ENCODE data around the gene EPB41L2.

EPB41L2 gene

DNA sequence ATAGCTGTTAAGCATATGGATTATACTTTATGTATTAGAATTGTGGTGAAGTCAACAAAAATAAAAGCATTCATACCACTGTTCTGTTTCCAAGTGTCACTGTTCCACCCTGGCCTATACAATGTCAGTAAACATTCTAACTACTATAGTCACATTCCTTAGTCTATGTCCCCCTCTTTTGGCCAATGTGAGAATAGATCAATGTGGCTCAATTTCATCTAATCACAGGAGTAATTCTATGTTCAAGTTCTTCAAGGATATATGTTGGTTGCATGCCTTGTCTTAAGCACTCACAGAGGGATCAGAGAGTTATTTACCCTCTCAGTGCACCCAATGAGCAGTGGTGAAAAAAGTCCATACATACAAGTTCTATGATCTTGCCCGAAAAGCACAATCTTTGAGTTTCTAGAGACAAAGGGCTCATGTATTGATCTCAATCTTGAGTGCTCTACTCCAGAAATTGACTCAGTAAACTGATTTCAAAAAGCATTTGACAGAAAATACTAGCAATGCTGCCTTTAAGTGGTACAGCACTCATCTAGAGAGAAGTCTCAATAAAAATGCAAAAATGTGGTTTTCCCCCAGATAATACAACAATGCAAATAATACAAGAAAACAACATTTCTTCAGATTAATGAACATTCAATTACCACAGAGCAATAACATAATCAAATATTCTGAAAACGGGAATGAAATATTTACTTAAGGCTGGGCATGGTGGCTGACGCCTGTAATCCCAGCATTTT is 219.3 kb downstream of the EPB41L2 start:
- H3K27ac Mint-ChIP-seq, result no peak overlapping the region
- no peaks in the 10 kb centered on the region for H3K27me3 Mint-ChIP-seq (ENCODE audit: low read depth)
- no peaks in the 10 kb centered on the region for H3K36me3 Mint-ChIP-seq (ENCODE audit: low read depth)
- peaks cover 5% of the 10 kb centered on the region for H3K4me1 Mint-ChIP-seq (ENCODE audit: low read depth)
- H3K9me3 Mint-ChIP-seq, result no peaks in the 10 kb centered on the region
- H3K4me3 Mint-ChIP-seq, result no peak overlapping the region
- DNase-seq (ENCODE audit: low spot score), result no peak

DNA sequence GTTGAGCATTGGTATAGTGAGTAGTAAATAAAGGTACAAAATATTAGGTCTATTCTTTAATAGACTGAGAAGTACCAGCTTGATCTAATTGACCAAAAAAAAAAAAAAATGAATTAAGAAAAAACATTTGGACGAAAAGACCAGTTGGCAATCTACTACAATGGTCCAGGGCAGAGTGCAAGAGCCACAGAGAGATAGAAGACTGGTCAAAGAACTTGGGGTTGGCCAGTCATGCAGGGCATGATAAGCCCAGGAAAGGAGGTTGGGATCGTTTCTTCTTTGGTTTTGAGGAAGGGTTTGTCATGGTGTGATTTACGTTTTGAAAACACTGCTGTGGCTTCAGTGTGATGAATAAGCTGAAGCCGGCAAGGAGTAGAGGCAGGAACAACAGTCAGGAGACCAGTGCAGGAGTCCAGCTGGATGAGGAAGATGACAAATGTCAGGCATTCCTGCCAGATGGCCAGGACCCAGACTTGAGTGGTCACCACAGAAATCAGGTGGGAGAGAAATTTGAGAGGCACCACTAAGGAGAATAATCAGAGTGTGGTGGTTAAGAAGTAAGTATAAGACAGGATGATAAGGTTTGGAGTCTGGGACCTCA is 221.8 kb downstream of the EPB41L2 start:
- Mint-ChIP-seq H3K4me3 (no peak overlapping the region), H3K4me1 (ENCODE audit: low read depth) (peaks cover 2% of the 10 kb centered on the region), H3K27me3 (ENCODE audit: low read depth) (no peaks in the 10 kb centered on the region), H3K27ac (no peak overlapping the region), H3K9me3 (no peaks in the 10 kb centered on the region), H3K36me3 (ENCODE audit: low read depth) (no peaks in the 10 kb centered on the region)
- DNase-seq (ENCODE audit: low spot score), result no peak

DNA sequence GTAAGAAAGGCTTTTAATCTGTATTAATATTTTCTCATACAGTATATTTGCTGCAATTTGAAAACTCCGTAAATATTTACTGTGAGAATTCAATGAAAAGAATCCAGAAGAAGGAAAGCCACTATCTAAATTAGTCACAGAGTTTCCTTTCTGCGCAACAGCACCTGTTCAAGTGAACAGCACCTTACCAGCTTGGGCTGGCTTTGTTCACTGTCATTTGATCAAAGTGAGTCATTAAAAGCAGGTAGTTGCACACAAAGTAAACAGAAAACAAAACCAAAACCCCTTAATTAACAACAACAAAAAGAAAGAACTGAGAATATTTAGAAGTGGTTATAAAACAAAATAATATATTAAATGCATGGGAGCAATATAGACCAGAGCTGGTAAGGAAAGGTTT is 223.0 kb downstream of the EPB41L2 start:
- DNase-seq (ENCODE audit: low spot score), result no peak
- H3K4me3 Mint-ChIP-seq, result no peak overlapping the region
- no peaks in the 10 kb centered on the region for H3K36me3 Mint-ChIP-seq (ENCODE audit: low read depth)
- H3K27me3 Mint-ChIP-seq (ENCODE audit: low read depth), result no peaks in the 10 kb centered on the region
- H3K9me3 Mint-ChIP-seq, result no peaks in the 10 kb centered on the region
- H3K4me1 Mint-ChIP-seq (ENCODE audit: low read depth), result peaks cover 2% of the 10 kb centered on the region
- no peak overlapping the region for H3K27ac Mint-ChIP-seq

DNA sequence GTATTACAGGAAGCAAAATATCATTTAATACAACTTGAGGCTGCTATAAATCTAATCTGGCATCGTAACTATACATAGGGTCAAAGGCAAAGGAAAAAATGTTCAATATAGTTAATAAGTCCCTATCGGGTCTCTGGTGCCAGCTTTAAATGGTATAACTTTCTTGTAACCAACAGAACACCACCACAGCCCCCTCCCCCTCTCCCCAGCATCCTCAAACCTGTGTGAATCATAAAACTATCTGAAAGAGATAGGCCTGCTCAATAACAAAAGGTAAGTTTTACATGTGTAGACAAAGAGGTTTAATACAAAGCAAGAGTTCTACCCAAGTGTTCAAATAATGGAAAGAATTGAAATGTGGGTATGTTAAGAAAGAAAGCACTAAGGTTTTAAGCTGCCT is 223.7 kb downstream of the EPB41L2 start:
- no peak overlapping the region for H3K27ac Mint-ChIP-seq
- H3K4me3 Mint-ChIP-seq, result no peak overlapping the region
- no peaks in the 10 kb centered on the region for H3K36me3 Mint-ChIP-seq (ENCODE audit: low read depth)
- no peaks in the 10 kb centered on the region for H3K27me3 Mint-ChIP-seq (ENCODE audit: low read depth)
- no peak for DNase-seq (ENCODE audit: low spot score)
- no peaks in the 10 kb centered on the region for H3K9me3 Mint-ChIP-seq
- H3K4me1 Mint-ChIP-seq (ENCODE audit: low read depth), result peaks cover 2% of the 10 kb centered on the region

DNA sequence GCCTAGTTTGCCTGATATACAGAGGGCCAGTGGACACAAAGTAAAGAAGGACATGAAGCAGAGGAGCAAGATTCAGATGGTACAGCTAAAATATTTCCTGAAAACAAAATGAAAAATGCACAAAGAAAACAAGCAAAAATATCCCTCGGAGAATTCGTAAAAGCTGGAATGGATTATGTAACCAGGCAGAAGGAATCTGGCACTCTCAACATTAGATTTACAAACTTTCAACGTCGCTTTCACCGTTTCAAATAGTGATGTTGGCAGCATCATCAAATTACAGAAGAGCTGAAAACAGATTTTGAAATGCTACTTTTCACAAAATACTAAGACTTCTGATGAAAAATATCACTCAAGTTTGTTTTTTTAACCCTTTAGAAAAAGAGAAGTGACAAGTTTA is 224.1 kb downstream of the EPB41L2 start:
- no peak for DNase-seq (ENCODE audit: low spot score)
- Mint-ChIP-seq H3K36me3 (ENCODE audit: low read depth) (no peaks in the 10 kb centered on the region), H3K27me3 (ENCODE audit: low read depth) (no peaks in the 10 kb centered on the region), H3K9me3 (no peaks in the 10 kb centered on the region), H3K4me3 (no peak overlapping the region), H3K4me1 (ENCODE audit: low read depth) (peaks cover 2% of the 10 kb centered on the region), H3K27ac (no peak overlapping the region)

DNA sequence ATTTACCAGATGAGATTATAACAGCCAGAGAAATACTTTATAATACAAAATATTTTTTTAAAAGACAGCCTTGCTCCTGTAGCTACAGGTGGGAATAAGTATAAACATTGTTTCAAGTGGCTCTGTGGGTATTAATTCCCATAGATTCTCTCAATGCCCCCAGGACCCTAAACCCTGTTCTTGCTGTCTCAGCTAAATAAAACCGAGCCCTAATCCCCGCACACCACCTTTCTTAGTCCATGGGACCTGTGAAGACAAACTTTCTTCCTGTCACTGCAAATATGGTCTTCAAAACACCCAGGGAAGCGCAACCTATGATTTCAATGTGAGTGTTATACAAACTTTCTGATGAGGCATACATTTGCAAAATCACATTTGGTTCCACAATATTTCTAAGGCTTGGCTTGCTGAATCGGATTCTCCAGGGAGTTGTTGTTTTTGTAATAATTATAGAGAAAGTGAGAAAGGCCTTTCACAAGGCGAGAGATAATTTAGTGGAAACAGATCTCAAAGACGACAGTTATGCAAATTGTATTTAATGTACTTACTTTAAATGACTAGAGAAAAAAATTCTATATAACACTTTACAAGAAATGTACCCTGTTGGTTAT is 224.7 kb downstream of the EPB41L2 start:
- H3K9me3 Mint-ChIP-seq, result no peaks in the 10 kb centered on the region
- no peak for DNase-seq (ENCODE audit: low spot score)
- H3K36me3 Mint-ChIP-seq (ENCODE audit: low read depth), result no peaks in the 10 kb centered on the region
- no peak overlapping the region for H3K27ac Mint-ChIP-seq
- peaks cover under 1% of the 10 kb centered on the region for H3K4me1 Mint-ChIP-seq (ENCODE audit: low read depth)
- no peak overlapping the region for H3K4me3 Mint-ChIP-seq
- H3K27me3 Mint-ChIP-seq (ENCODE audit: low read depth), result no peaks in the 10 kb centered on the region

DNA sequence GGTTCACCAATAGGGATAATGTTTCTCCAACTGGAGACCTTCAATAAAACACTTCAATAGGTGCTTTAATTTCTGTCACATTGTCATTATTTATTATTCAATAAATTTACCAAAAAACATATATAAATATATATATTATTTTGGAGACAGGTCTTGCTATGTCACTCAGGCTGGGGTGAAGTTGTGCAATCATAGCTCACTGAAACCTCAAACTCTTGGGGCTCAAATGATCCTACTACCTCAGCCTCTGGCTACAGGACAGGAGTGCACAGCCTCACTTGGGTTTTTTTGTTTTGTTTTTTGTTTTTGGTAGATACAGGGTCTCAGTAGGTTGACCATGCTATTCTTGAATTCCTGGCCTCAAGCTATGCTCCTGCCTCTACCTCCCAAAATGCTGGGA is 226.0 kb downstream of the EPB41L2 start:
- no peaks in the 10 kb centered on the region for H3K4me1 Mint-ChIP-seq (ENCODE audit: low read depth)
- H3K27ac Mint-ChIP-seq, result no peak overlapping the region
- H3K4me3 Mint-ChIP-seq, result no peak overlapping the region
- peaks cover 4% of the 10 kb centered on the region for H3K27me3 Mint-ChIP-seq (ENCODE audit: low read depth)
- no peaks in the 10 kb centered on the region for H3K36me3 Mint-ChIP-seq (ENCODE audit: low read depth)
- DNase-seq (ENCODE audit: low spot score), result no peak
- no peaks in the 10 kb centered on the region for H3K9me3 Mint-ChIP-seq

DNA sequence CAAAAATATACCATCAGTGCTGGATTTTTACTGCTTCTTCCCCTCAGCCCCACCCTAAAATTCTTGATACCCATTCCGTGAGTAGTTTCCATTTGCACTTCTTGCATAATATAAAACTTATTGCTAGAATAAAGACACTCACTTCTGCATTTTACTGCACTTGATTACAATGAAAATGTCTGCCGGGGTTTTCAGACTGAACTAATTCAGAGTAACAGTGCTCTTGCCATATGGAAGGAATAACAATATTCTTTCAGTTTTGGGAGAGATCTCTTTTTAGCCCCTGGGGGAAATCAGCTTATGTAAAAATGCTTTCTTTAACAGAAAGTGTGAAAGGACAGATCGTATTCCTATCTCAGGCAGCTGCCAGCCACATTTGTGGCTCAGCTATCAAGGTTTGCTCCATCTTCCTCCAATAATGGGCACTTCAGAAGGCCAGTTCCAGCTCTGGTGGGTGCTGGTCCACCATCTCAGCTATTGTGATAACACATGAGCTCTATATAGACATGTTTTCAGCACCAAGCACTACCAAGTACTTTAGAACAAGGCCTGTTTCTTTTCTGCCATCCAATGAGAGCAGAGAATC is 226.9 kb downstream of the EPB41L2 start:
- no peak for DNase-seq (ENCODE audit: low spot score)
- Mint-ChIP-seq H3K9me3 (no peaks in the 10 kb centered on the region), H3K27ac (no peak overlapping the region), H3K4me1 (ENCODE audit: low read depth) (no peaks in the 10 kb centered on the region), H3K27me3 (ENCODE audit: low read depth) (peaks cover 4% of the 10 kb centered on the region), H3K4me3 (no peak overlapping the region), H3K36me3 (ENCODE audit: low read depth) (no peaks in the 10 kb centered on the region)

DNA sequence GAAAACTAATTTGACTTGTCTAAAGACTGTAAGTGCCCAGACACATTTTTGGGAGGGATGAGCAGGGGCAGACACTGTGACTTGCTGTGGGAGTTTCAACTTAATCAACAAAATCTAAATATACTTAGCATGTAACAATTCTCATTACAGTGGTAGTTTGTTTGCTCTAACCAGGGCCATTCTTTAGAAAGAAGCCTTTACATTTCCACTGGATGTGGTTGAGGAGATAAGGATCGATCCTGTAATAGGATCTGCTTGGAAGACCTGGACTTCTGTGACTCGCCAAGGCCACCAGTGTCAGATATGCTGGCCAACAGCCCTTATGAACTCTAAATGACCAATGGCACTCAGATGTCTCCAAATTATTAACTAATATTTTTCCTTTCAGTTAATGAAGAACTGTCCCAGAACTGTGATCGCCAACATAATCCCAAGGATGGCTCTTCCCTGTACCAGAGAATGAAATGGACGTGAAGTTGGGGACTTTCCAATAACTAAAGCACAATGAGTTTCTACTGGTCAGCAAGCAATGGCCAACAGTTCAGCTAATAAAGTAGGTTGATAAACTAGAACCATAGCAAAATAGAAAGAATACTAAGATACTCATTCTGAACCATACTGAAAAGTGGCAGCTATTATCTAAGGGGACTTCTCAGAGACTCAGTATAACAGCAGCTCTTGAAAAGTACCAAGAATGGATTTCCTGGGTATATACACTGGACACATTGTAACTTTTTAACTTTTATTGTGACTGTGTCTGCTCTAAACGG is 228.4 kb downstream of the EPB41L2 start:
- H3K4me1 Mint-ChIP-seq (ENCODE audit: low read depth), result no peaks in the 10 kb centered on the region
- no peak overlapping the region for H3K27ac Mint-ChIP-seq
- H3K9me3 Mint-ChIP-seq, result no peaks in the 10 kb centered on the region
- peaks cover 4% of the 10 kb centered on the region for H3K27me3 Mint-ChIP-seq (ENCODE audit: low read depth)
- no peak for DNase-seq (ENCODE audit: low spot score)
- no peak overlapping the region for H3K4me3 Mint-ChIP-seq
- H3K36me3 Mint-ChIP-seq (ENCODE audit: low read depth), result no peaks in the 10 kb centered on the region

DNA sequence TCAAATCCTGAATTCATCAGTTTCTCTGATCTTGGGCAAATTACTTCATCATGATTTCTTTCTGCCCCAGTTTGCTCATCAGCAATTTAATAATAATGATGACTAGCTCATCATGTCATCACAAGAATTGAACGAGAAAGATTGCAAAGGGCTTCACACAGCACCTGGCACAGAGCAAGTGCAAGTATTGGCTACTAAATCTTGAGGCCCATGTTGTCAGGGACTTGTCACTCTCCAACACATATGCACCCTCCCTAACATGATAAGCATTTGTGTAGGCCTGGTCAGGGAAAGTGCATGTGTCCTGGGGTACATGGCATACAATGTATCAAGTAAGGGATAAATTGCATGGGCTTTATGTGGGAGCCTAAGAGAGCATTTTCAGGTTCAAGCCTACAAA is 229.5 kb downstream of the EPB41L2 start:
- Mint-ChIP-seq H3K27me3 (ENCODE audit: low read depth) (peaks cover 4% of the 10 kb centered on the region), H3K9me3 (no peaks in the 10 kb centered on the region), H3K36me3 (ENCODE audit: low read depth) (no peaks in the 10 kb centered on the region), H3K4me1 (ENCODE audit: low read depth) (no peaks in the 10 kb centered on the region), H3K4me3 (no peak overlapping the region), H3K27ac (no peak overlapping the region)
- DNase-seq (ENCODE audit: low spot score), result no peak

DNA sequence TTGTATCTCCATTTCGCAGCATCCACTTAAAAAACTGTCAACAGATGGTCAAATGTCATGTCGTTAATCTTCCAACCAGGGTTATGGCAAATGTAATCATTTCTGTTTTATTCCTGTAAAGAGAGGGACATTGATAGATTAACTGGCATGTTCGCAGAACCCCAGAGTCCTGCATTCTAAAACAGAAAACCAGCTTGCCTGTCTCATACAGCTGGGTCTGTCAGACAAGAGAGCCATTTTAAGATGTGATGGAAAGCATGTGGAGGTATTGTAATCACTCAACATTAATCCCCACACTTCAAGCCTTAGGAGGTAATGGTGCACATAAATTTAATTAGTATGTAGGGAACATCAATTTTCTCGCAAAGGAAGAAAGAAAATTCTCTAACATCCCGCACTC is 231.4 kb downstream of the EPB41L2 start:
- H3K27ac Mint-ChIP-seq, result no peak overlapping the region
- H3K9me3 Mint-ChIP-seq, result no peaks in the 10 kb centered on the region
- H3K4me3 Mint-ChIP-seq, result no peak overlapping the region
- H3K4me1 Mint-ChIP-seq (ENCODE audit: low read depth), result no peaks in the 10 kb centered on the region
- no peak for DNase-seq (ENCODE audit: low spot score)
- H3K27me3 Mint-ChIP-seq (ENCODE audit: low read depth), result peaks cover 4% of the 10 kb centered on the region
- no peaks in the 10 kb centered on the region for H3K36me3 Mint-ChIP-seq (ENCODE audit: low read depth)

DNA sequence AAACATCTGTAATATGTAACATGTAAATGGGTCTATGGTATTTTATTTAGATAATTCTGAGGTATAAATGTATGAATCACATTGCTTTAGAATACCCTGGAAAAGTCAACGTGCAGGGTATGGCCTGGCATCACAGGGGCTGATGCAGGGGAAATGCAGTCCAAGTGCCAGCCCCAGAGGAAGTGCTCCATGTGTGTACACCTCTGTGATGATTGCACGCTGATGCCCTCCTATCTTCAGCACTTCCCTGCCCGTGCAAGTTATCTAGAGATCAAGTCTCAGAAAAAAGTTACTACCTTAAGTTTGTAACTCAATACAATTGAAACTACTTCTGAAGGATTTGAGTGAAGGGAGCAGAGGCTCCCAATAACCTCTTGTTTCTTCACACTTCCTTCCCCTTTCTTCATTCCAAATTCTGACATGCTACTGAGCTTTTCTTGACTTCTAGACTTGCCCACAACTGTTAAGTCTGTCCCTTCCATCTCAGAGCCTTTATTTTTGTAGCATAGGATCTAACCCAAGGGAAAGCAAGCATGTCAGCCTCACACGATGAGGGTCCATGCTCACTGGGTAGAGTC is 233.6 kb downstream of the EPB41L2 start:
- DNase-seq (ENCODE audit: low spot score), result no peak

DNA sequence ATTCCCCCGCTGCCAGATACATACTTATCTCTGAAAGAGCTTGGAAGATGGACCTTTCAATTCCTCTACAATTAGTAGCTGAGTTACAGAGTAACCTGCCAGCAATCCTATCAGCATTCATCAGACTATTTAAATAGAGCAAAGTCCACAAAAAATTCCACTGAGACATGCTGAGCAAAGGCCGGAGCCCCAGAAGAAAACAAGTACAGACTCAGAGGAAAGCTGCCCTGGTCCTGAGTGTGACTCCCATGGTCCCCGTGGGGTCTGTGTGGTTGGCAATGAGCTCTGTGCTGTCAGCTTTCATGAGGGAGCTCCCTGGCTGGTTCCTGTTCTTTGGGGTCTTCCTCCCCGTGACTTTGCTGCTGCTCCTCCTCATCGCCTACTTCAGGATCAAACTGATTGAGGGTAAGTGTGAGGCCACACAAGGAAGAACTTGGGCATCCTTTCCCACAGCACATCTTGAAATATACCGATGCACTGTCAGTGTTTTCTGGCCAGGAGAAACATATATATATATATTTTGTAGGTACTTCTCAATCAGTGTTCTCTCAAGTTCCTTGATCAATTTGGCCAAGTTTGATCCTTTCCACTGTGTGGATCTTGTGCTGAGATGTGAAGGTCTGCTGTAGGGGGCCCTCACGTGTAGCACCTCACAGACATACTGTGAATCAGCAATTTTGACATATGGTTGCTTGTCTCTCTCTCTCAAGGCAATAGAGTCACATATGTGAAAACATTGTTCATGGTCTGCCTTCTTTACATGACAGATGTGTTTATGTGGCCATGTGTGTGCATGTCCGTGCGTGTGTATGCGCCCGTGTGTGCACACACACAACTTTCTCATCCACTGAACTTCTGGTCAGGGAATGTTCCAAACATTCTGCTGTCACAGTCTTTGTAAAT is 235.5 kb downstream of the EPB41L2 start, which contains the start of gene SMLR1:
Gene SMLR1, plus strand, starts transcription at position 160 of the 903 bp plus-strand sequence. Its CDS starts 8 bp downstream, at position 168.
- Mint-ChIP-seq H3K27me3 (ENCODE audit: low read depth) (peaks cover 3% of the 10 kb centered on the region), H3K4me3 (no peak within 1 kb of the TSS), H3K27ac (no peak within 1 kb of the TSS), H3K9me3 (no peaks in the 10 kb centered on the region), H3K36me3 (ENCODE audit: low read depth) (no peaks in the 10 kb centered on the region), H3K4me1 (ENCODE audit: low read depth) (no peaks in the 10 kb centered on the region)
- no peak for DNase-seq (ENCODE audit: low spot score)

More for the DNA sequence above, 233.6 kb downstream of the EPB41L2 start:
- H3K36me3 Mint-ChIP-seq (ENCODE audit: low read depth), result no peaks in the 10 kb centered on the region
- H3K27me3 Mint-ChIP-seq (ENCODE audit: low read depth), result peaks cover 4% of the 10 kb centered on the region
- no peaks in the 10 kb centered on the region for H3K9me3 Mint-ChIP-seq
- H3K4me1 Mint-ChIP-seq (ENCODE audit: low read depth), result no peaks in the 10 kb centered on the region
- no peak overlapping the region for H3K4me3 Mint-ChIP-seq
- H3K27ac Mint-ChIP-seq, result no peak overlapping the region

All from T-helper 2 cell treated with Interferon-gamma antibody and Interleukin-4, amounts not matched to agents 5 μg/mL and 100 μg/mL, for 36 hours (primary cell).